OCI-LY7 (cell line): ENCODE data around the gene SRC.

ENCODE experiments used
- CTCF ChIP-seq: fragments of 200-600 bp; sonication (generic); conservative IDR thresholded peaks from 2 replicates; pipeline ENCODE4 v1.5.1; 2014; ENCODE audit warnings: mild to moderate bottlenecking, antibody characterized with exemption, low read length, moderate library complexity, mixed read lengths
- EZH2phosphoT487 ChIP-seq: fragments of 200-600 bp; sonication (generic); IDR thresholded peaks from 2 replicates; pipeline ENCODE4 v1.6.1; 2018; ENCODE audit warnings: low read depth, borderline replicate concordance, mild to moderate bottlenecking, mixed run types, antibody characterized with exemption, low read length, moderate library complexity, mixed read lengths

GRCh38 chr20:37359836-37360235 is 13.9 kb downstream of the SRC start:
- no peak for TF ChIP-seq CTCF
- TF ChIP-seq EZH2phosphoT487, result no peak
